NB4 (cell line): ENCODE results near the gene ADGRA3.

ENCODE experiments used
- DNase-seq: peaks from one replicate; pipeline ENCODE4 v3.0.0; 2010; ENCODE audit warnings: low read depth
- H3K4me3 ChIP-seq: one replicate; pipeline ENCODE4 v1.5.1; 2011; ENCODE audit warnings: mild to moderate bottlenecking, low read depth, low read length, moderate library complexity
- CTCF ChIP-seq: IDR thresholded peaks from one replicate; pipeline ENCODE4 v1.5.1; 2012; ENCODE audit warnings: low read depth, low read length
- MAX ChIP-seq: IDR thresholded peaks from 2 replicates; pipeline ENCODE4 v1.6.1; 2011; ENCODE audit warnings: low read depth, low read length
- MYC ChIP-seq: IDR thresholded peaks from 2 replicates; pipeline ENCODE4 v1.6.1; 2011; ENCODE audit warnings: low read depth, low read length
- POLR2A ChIP-seq: IDR thresholded peaks from 2 replicates; pipeline ENCODE4 v1.6.1; 2011; ENCODE audit warnings: mild to moderate bottlenecking; ENCODE audit not compliant: insufficient read length; ENCODE audit errors: extremely low read depth

ADGRA3 gene

GRCh38 chr4:22413471-22413870 lies 102.4 kb downstream of the ADGRA3 start:
- H3K4me3 ChIP-seq: no peak overlapping the region
- TF ChIP-seq POLR2A (no peak), CTCF (no peak), MAX (no peak), MYC (no peak)
- no peak for DNase-seq

GRCh38 chr4:22412013-22412412 lies 103.9 kb downstream of the ADGRA3 start:
- no peak for DNase-seq
- no peak overlapping the region for H3K4me3 ChIP-seq
- TF ChIP-seq MYC (no peak), POLR2A (no peak), CTCF (no peak), MAX (no peak)

GRCh38 chr4:22410645-22411247 lies 105.1 kb downstream of the ADGRA3 start:
- no peak overlapping the region for H3K4me3 ChIP-seq
- DNase-seq: peak; percentile 21
- TF ChIP-seq POLR2A (no peak), CTCF (peak; percentile 14)

GRCh38 chr4:22408474-22408873 lies 107.4 kb downstream of the ADGRA3 start:
- TF ChIP-seq CTCF (no peak), POLR2A (no peak), MYC (no peak), MAX (no peak)

GRCh38 chr4:22407361-22407760 lies 108.5 kb downstream of the ADGRA3 start:
- TF ChIP-seq MAX (no peak), POLR2A (no peak), MYC (no peak), CTCF (no peak)
- DNase-seq: no peak
- H3K4me3 ChIP-seq: no peak overlapping the region

More at GRCh38 chr4:22408474-22408873, 107.4 kb downstream of the ADGRA3 start:
- no peak overlapping the region for H3K4me3 ChIP-seq
- no peak for DNase-seq

- no peak for DNase-seq
- H3K4me3 ChIP-seq: no peak overlapping the region
- TF ChIP-seq MAX (no peak), POLR2A (no peak), CTCF (no peak), MYC (no peak)
Observed at GRCh38 chr4:22398671-22399070, 117.2 kb downstream of the ADGRA3 start.
